Stomach (tissue), 4 donors: ENCODE data around the gene PRKCQ.

ENCODE experiments used
- CTCF ChIP-seq, 7 experiments: fragments of 450-650 bp in 4 of 7; fragments of 200-600 bp in 3 of 7; sonication (generic) in 3 of 7; IDR thresholded peaks; one replicate each; pipeline ENCODE4 v1.5.1; 2016 to 2019; ENCODE audit warnings: antibody characterized with exemption in 7 of 7, control low read depth in 2 of 7, mild to moderate bottlenecking in 1 of 7
- EP300 ChIP-seq: sonication (generic); formaldehyde crosslinking; IDR thresholded peaks from one replicate; pipeline ENCODE4 v1.6.1; 2017; ENCODE audit warnings: antibody characterized with exemption
- POLR2A ChIP-seq, 4 donors: fragments of 450-650 bp; IDR thresholded peaks; one replicate each; pipeline ENCODE4 v1.6.1; 2016; ENCODE audit warnings: antibody characterized with exemption in 4 of 4, control low read depth in 2 of 4, mild to moderate bottlenecking in 1 of 4, moderate library complexity in 1 of 4
- POLR2AphosphoS5 ChIP-seq, 3 donors: sonication (generic); formaldehyde crosslinking; IDR thresholded peaks; one replicate each; pipeline ENCODE4 v1.6.1; 2016; ENCODE audit warnings: antibody characterized with exemption in 3 of 3

- TF ChIP-seq POLR2A (IDR thresholded peaks at IDR 0.05) (no peak), CTCF (IDR thresholded peaks at IDR 0.05) (no peak), EP300 (no peak), POLR2AphosphoS5 (IDR thresholded peaks at IDR 0.05) (no peak)
Observed at GRCh38 chr10:6581778-6582228, 1.7 kb upstream of the PRKCQ start.
